ENCODE data around the gene SLC7A1. TPM values are rescaled to one million over a fixed set of nuclear protein-coding genes. Genes with fewer than 3 reads are reported as not detected.

Gene SLC7A1
- total RNA-seq, 3 donors from 2014 or later, result 6.6 to 15.4 (median 12.7) TPM

- Histone ChIP-seq H3K4me1 (no peaks in the 10 kb centered on the region), H3K36me3 (no peaks in the 10 kb centered on the region), H3K4me3 (no peak overlapping the region), H3K27ac (no peak overlapping the region), H3K27me3 (no peaks in the 10 kb centered on the region), H3K9me3 (no peaks in the 10 kb centered on the region)
- intact Hi-C loops (cut with DNase I; ENCODE audit: low total_unique reads), result no loop called here
- DNase-seq (ENCODE audit: low spot score in 2 of 2), result no peak
- TF ChIP-seq POLR2AphosphoS5 (IDR thresholded peaks at IDR 0.05) (no peak), POLR2A (IDR thresholded peaks at IDR 0.05) (no peak), CTCF (IDR thresholded peaks at IDR 0.05) (no peak)
These were observed 99.2 kb downstream of the SLC7A1 start for GRCh38 chr13:29496241-29496712.

- no peaks in the 10 kb centered on the region for H3K9me3 ChIP-seq
- no peak for TF ChIP-seq CTCF (IDR thresholded peaks at IDR 0.05)
- no peak for TF ChIP-seq POLR2A (IDR thresholded peaks at IDR 0.05)
- TF ChIP-seq POLR2AphosphoS5 (IDR thresholded peaks at IDR 0.05), result no peak
- no peaks in the 10 kb centered on the region for H3K4me1 ChIP-seq
- no peak for DNase-seq (ENCODE audit: low spot score in 2 of 2)
- no peak overlapping the region for H3K27ac ChIP-seq
- no peaks in the 10 kb centered on the region for H3K36me3 ChIP-seq
- intact Hi-C loops (cut with DNase I; ENCODE audit: low total_unique reads), result no loop called here
- no peak overlapping the region for H3K4me3 ChIP-seq
- no peaks in the 10 kb centered on the region for H3K27me3 ChIP-seq
These were observed 101.0 kb downstream of the SLC7A1 start for GRCh38 chr13:29494520-29494919.

GRCh38 chr13:29493796-29494195 lies 101.7 kb downstream of the SLC7A1 start:
- Histone ChIP-seq H3K9me3 (no peaks in the 10 kb centered on the region), H3K27ac (no peak overlapping the region), H3K36me3 (no peaks in the 10 kb centered on the region), H3K4me3 (no peak overlapping the region), H3K4me1 (no peaks in the 10 kb centered on the region), H3K27me3 (no peaks in the 10 kb centered on the region)
- TF ChIP-seq POLR2AphosphoS5 (IDR thresholded peaks at IDR 0.05), result no peak
- TF ChIP-seq POLR2A (IDR thresholded peaks at IDR 0.05), result no peak
- TF ChIP-seq CTCF (IDR thresholded peaks at IDR 0.05), result no peak
- intact Hi-C loops (cut with DNase I; ENCODE audit: low total_unique reads), result no loop called here
- DNase-seq (ENCODE audit: low spot score in 2 of 2), result no peak

- intact Hi-C loops (cut with DNase I; ENCODE audit: low total_unique reads), result no loop called here
- Histone ChIP-seq H3K27me3 (no peaks in the 10 kb centered on the region), H3K36me3 (no peaks in the 10 kb centered on the region), H3K27ac (no peak overlapping the region), H3K4me1 (no peaks in the 10 kb centered on the region), H3K9me3 (no peaks in the 10 kb centered on the region), H3K4me3 (no peak overlapping the region)
- no peak for TF ChIP-seq POLR2A (IDR thresholded peaks at IDR 0.05)
- no peak for TF ChIP-seq CTCF (IDR thresholded peaks at IDR 0.05)
- TF ChIP-seq POLR2AphosphoS5 (IDR thresholded peaks at IDR 0.05), result no peak
- no peak for DNase-seq (ENCODE audit: low spot score in 2 of 2)
These were observed 104.2 kb downstream of the SLC7A1 start for GRCh38 chr13:29491248-29491647.

GRCh38 chr13:29490561-29490885 lies 105.0 kb downstream of the SLC7A1 start:
- H3K36me3 ChIP-seq, result no peaks in the 10 kb centered on the region
- no peak overlapping the region for H3K4me3 ChIP-seq
- no peak for DNase-seq (ENCODE audit: low spot score in 2 of 2)
- no peaks in the 10 kb centered on the region for H3K9me3 ChIP-seq
- no peaks in the 10 kb centered on the region for H3K4me1 ChIP-seq
- no peak overlapping the region for H3K27ac ChIP-seq
- no peak for TF ChIP-seq POLR2A (IDR thresholded peaks at IDR 0.05)
- no peak for TF ChIP-seq POLR2AphosphoS5 (IDR thresholded peaks at IDR 0.05)
- TF ChIP-seq CTCF (IDR thresholded peaks at IDR 0.05), result no peak
- no peaks in the 10 kb centered on the region for H3K27me3 ChIP-seq
- intact Hi-C loops (cut with DNase I; ENCODE audit: low total_unique reads), result no loop called here

Measured in breast epithelium (tissue), 4 donors.